SU-DHL-6 (cell line): ENCODE results near the gene DNMT3A.

Experiments
- H2AFZ ChIP-seq: fragments of 200-600 bp; sonication (generic); 2 replicates; pipeline ENCODE4 v1.6.1; 2014; ENCODE audit warnings: low read depth, mild to moderate bottlenecking, moderate library complexity, mixed read lengths, antibody characterized with exemption, low read length; ENCODE audit not compliant: severe bottlenecking
- H3F3A ChIP-seq: fragments of 200-600 bp; shearing (Covaris generic); 2 replicates; pipeline ENCODE4 v1.6.0; 2016; ENCODE audit warnings: antibody characterized with exemption, mild to moderate bottlenecking; ENCODE audit not compliant: insufficient read depth
- H3K27ac ChIP-seq: fragments of 200-600 bp; sonication (generic); 2 replicates; pipeline ENCODE4 v1.5.1; 2016; ENCODE audit warnings: low read depth, mild to moderate bottlenecking, low read length, moderate library complexity, mixed read lengths
- H3K27me3 ChIP-seq: fragments of 200-600 bp; sonication (generic), shearing (Covaris generic); 2 replicates; pipeline ENCODE4 v1.6.0; 2014; ENCODE audit warnings: mild to moderate bottlenecking, low read length
- H3K36me3 ChIP-seq: fragments of 200-600 bp; sonication (generic); 2 replicates; pipeline ENCODE4 v1.6.1; 2014; ENCODE audit warnings: mild to moderate bottlenecking, low read length, mixed read lengths
- H3K4me2 ChIP-seq: fragments of 300-600, 200-600 bp; shearing (Covaris generic), sonication (generic); 2 replicates; pipeline ENCODE4 v1.6.0; 2014; ENCODE audit warnings: low read length, low read depth, mild to moderate bottlenecking; ENCODE audit not compliant: poor library complexity, severe bottlenecking
- H3K4me3 ChIP-seq: fragments of 200-600 bp; sonication (generic); 2 replicates; pipeline ENCODE4 v1.5.1; 2014; ENCODE audit warnings: antibody characterized with exemption, low read length, mild to moderate bottlenecking, mixed read lengths; ENCODE audit not compliant: insufficient read depth, poor library complexity, severe bottlenecking
- H3K79me2 ChIP-seq: fragments of 200-600 bp; sonication (generic); 2 replicates; pipeline ENCODE4 v1.6.1; 2014; ENCODE audit warnings: mild to moderate bottlenecking, low read length, moderate library complexity; ENCODE audit not compliant: insufficient read depth
- H3K9ac ChIP-seq: fragments of 200-600 bp; sonication (generic); 2 replicates; pipeline ENCODE4 v1.7.0; 2014; ENCODE audit warnings: mild to moderate bottlenecking, low read length
- H3K9me2 ChIP-seq: fragments of 200-600 bp; sonication (generic); replicated peaks from 2 replicates; pipeline ENCODE4 v1.6.1; 2014; ENCODE audit warnings: low read length; ENCODE audit not compliant: insufficient read depth
- H3K9me3 ChIP-seq: fragments of 200-600 bp; sonication (generic); 2 replicates; pipeline ENCODE4 v1.6.1; 2014; ENCODE audit warnings: low read length, mixed read lengths; ENCODE audit not compliant: insufficient read depth
- H4K20me1 ChIP-seq: fragments of 200-600 bp; sonication (generic); 2 replicates; pipeline ENCODE4 v1.6.1; 2014; ENCODE audit warnings: low read depth, mild to moderate bottlenecking, antibody characterized with exemption, low read length, moderate library complexity, mixed read lengths
- CTCF ChIP-seq: fragments of 200-600 bp; sonication (generic); IDR thresholded peaks from one replicate; pipeline ENCODE4 v1.5.1; 2017; ENCODE audit warnings: antibody characterized with exemption, mild to moderate bottlenecking, low read length, moderate library complexity; ENCODE audit not compliant: insufficient read depth, poor library complexity, severe bottlenecking
- EZH2phosphoT487 ChIP-seq: fragments of 200-600 bp; sonication (generic), shearing (Covaris generic); conservative IDR thresholded peaks from 2 replicates; pipeline ENCODE4 v1.6.1; 2018; ENCODE audit warnings: mild to moderate bottlenecking, antibody characterized with exemption, low read length, moderate library complexity, mixed read lengths

DNMT3A gene

DNA sequence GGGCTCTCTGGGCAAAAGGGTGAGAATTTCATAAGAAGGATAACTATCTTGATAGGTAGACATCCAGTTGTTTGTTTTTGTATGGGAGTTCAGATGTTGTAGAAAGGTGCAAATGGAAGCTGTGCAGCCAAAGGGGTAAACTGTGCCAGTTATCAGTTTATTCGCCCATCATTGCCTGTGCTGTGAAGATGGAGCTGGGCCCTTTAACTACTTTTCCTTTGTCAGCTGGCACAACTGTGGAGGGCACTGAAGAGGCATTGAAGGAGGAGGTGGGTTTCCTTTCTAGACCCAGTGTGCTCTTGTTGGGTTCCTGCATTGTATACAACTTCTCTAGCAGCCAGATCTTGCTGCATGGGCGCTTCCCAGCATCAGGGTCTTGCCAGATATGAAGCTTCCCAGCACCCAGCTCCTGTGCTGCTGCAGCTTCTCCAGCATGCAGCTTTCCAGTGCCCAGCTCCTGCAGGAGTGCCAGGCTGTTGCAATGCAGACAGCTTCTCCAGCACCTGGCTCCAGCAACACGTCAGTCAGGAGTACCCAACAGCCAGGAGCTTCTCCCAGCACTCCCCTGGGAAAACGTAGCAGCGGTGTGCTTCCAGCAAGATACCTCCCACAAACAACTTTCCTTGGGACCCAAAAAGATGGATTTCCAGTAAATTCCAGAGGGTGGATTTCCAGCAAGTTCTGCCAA lies 15.3 kb downstream of the DNMT3A start:
- H2AFZ ChIP-seq = no peak overlapping the region
- no peaks in the 10 kb centered on the region for H3K27me3 ChIP-seq
- TF ChIP-seq CTCF (no peak), EZH2phosphoT487 (no peak)
- no peaks in the 10 kb centered on the region; the same call in 1 of the 2 replicates for H4K20me1 ChIP-seq
- H3K9me3 ChIP-seq = peaks cover 8% of the 10 kb centered on the region; the same call in 1 of the 2 replicates
- no peaks in the 10 kb centered on the region for H3K9me2 ChIP-seq
- no peak overlapping the region for H3K27ac ChIP-seq
- H3K4me3 ChIP-seq = no peak overlapping the region
- no peaks in the 10 kb centered on the region for H3F3A ChIP-seq
- H3K79me2 ChIP-seq = no peaks in the 10 kb centered on the region
- no peak overlapping the region for H3K9ac ChIP-seq
- no peaks in the 10 kb centered on the region; the same call in 1 of the 2 replicates for H3K36me3 ChIP-seq
- no peak overlapping the region for H3K4me2 ChIP-seq

DNA sequence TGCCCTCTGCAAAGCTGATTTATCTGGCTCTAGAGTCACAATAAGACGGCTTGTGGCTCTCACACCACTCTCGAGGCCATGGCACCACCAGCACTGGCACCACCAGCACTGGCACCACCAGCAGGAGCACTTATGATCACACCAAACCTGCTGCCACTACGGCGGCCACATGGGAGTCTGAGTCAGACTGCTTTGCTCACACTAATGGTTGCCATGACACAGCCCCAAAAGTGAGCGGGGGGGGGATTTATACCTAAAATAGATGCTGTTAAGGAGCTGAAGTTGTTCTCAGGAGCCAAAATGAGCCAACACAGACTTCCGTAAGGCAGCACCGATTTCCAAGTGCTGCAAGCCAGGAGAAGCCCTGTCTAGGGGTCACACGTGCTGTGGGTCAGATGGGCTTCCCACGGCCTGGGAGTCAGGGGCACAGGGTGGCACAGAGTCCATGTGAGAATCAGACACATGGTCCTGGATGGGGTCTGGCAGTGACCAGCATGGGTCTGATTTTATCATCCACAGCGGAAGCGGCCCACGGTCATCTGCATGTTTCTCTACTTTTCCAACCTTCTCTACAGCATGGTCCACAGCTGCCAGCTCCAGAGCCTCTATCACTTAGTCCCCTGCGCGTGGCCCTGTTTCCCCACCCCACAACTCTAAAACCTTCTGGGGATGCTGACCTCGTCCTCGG lies 16.7 kb downstream of the DNMT3A start:
- no peak overlapping the region for H3K9ac ChIP-seq
- no peak overlapping the region for H3K4me2 ChIP-seq
- H3K36me3 ChIP-seq = no peaks in the 10 kb centered on the region; the same call in 1 of the 2 replicates
- no peaks in the 10 kb centered on the region for H3K27me3 ChIP-seq
- peaks cover 8% of the 10 kb centered on the region; the same call in 1 of the 2 replicates for H3K9me3 ChIP-seq
- H2AFZ ChIP-seq = no peak overlapping the region
- no peaks in the 10 kb centered on the region for H3K79me2 ChIP-seq
- H3F3A ChIP-seq = no peaks in the 10 kb centered on the region
- H3K27ac ChIP-seq = no peak overlapping the region
- TF ChIP-seq EZH2phosphoT487 (no peak), CTCF (no peak)
- H3K4me3 ChIP-seq = no peak overlapping the region
- no peaks in the 10 kb centered on the region; the same call in 1 of the 2 replicates for H4K20me1 ChIP-seq
- no peaks in the 10 kb centered on the region for H3K9me2 ChIP-seq

DNA sequence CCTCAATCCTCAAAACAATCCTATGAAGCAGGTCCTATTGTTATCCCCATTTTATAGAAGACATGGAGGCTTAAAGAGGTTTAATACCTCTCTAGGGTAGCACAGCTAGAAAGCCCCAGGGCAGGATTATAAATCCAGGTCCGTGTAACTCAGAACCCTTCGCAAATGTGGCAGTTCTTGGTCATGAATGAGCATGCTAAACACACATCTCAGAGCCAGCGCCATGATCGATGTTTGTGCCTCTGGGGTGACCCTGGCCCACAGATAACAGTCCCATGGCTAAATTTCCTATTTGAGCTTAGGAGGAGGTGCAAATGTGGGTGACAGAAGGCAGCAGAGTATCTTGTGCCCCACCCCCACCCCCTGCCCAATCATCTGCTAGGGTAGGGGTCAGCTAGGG lies 17.5 kb downstream of the DNMT3A start:
- no peaks in the 10 kb centered on the region for H3K9me2 ChIP-seq
- TF ChIP-seq CTCF (no peak), EZH2phosphoT487 (no peak)
- H3F3A ChIP-seq = no peaks in the 10 kb centered on the region
- no peak overlapping the region for H3K27ac ChIP-seq
- no peak overlapping the region for H3K4me3 ChIP-seq
- H3K9me3 ChIP-seq = peaks cover 8% of the 10 kb centered on the region; the same call in 1 of the 2 replicates
- H3K4me2 ChIP-seq = no peak overlapping the region
- H2AFZ ChIP-seq = no peak overlapping the region
- no peaks in the 10 kb centered on the region for H3K79me2 ChIP-seq
- H3K36me3 ChIP-seq = no peaks in the 10 kb centered on the region; the same call in 1 of the 2 replicates
- no peak overlapping the region for H3K9ac ChIP-seq
- H3K27me3 ChIP-seq = no peaks in the 10 kb centered on the region
- no peaks in the 10 kb centered on the region; the same call in 1 of the 2 replicates for H4K20me1 ChIP-seq
